Prostate gland (tissue), 2 donors: ENCODE results near the gene RCC1.

Experiments used
- POLR2A ChIP-seq: fragments of 450-650 bp; IDR thresholded peaks from one replicate; pipeline ENCODE4 v1.6.1; 2016; ENCODE audit warnings: antibody characterized with exemption, mild to moderate bottlenecking
- POLR2AphosphoS5 ChIP-seq: sonication (generic); formaldehyde crosslinking; IDR thresholded peaks from one replicate; pipeline ENCODE4 v1.6.1; 2017; ENCODE audit warnings: antibody characterized with exemption
- TF ChIP-seq, protein P1 (sequence below), 4 experiments: fragments of 200-600 bp in 2 of 4; fragments of 450-650 bp in 2 of 4; sonication (generic) in 2 of 4; IDR thresholded peaks; 1 replicate in 3 of 4; 2 replicates in 1 of 4; pipeline ENCODE4 v1.5.1; 2016 to 2019; ENCODE audit warnings: antibody characterized with exemption in 4 of 4, mild to moderate bottlenecking in 2 of 4, moderate library complexity in 2 of 4

DNA sequence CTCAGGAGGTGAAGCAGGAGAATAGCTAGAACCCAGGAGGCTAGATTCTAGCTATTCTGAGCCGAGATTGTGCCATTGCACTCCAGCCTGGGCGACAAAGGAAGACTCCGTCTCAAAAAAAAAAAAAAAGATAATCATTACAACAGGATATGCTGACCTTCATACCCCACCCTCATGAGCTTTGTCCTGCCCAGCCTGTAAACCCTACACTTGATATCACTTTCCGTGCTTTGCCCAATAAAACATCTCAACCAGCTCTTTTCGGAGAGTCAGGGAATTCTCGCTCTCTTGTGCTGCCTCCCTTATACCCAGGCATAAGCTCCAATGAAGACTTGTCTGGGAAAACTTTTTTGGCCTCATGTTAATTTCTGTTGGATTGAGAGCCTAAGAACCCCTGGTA, 45.5 kb downstream of the RCC1 start:
- TF ChIP-seq, protein P1, sequence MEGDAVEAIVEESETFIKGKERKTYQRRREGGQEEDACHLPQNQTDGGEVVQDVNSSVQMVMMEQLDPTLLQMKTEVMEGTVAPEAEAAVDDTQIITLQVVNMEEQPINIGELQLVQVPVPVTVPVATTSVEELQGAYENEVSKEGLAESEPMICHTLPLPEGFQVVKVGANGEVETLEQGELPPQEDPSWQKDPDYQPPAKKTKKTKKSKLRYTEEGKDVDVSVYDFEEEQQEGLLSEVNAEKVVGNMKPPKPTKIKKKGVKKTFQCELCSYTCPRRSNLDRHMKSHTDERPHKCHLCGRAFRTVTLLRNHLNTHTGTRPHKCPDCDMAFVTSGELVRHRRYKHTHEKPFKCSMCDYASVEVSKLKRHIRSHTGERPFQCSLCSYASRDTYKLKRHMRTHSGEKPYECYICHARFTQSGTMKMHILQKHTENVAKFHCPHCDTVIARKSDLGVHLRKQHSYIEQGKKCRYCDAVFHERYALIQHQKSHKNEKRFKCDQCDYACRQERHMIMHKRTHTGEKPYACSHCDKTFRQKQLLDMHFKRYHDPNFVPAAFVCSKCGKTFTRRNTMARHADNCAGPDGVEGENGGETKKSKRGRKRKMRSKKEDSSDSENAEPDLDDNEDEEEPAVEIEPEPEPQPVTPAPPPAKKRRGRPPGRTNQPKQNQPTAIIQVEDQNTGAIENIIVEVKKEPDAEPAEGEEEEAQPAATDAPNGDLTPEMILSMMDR (IDR thresholded peaks at IDR 0.05), result no peak
- no peak for TF ChIP-seq POLR2A
- no peak for TF ChIP-seq POLR2AphosphoS5
